GM18505 (cell line): ENCODE measurements around the gene WRAP53.
A peak's percentile ranks its signal among the peaks of the same experiment; 100 is the strongest.
"Not testable (repeated sequence)": the region's sequence is repeated elsewhere in the genome, so short reads cannot be mapped to it uniquely, and the experiment has no call there.

Experiments used
- ATAC-seq: cut with Tn5 transposase; IDR thresholded peaks from one replicate; pipeline ENCODE4 v1.9.1; 2021; ENCODE audit not compliant: unreplicated experiment
- POLR2A ChIP-seq: IDR thresholded peaks from 4 replicates; pipeline ENCODE4 v1.6.1; 2011; ENCODE audit warnings: borderline replicate concordance; ENCODE audit not compliant: insufficient read depth, insufficient read length; ENCODE audit errors: extremely low read depth

WRAP53 gene

DNA sequence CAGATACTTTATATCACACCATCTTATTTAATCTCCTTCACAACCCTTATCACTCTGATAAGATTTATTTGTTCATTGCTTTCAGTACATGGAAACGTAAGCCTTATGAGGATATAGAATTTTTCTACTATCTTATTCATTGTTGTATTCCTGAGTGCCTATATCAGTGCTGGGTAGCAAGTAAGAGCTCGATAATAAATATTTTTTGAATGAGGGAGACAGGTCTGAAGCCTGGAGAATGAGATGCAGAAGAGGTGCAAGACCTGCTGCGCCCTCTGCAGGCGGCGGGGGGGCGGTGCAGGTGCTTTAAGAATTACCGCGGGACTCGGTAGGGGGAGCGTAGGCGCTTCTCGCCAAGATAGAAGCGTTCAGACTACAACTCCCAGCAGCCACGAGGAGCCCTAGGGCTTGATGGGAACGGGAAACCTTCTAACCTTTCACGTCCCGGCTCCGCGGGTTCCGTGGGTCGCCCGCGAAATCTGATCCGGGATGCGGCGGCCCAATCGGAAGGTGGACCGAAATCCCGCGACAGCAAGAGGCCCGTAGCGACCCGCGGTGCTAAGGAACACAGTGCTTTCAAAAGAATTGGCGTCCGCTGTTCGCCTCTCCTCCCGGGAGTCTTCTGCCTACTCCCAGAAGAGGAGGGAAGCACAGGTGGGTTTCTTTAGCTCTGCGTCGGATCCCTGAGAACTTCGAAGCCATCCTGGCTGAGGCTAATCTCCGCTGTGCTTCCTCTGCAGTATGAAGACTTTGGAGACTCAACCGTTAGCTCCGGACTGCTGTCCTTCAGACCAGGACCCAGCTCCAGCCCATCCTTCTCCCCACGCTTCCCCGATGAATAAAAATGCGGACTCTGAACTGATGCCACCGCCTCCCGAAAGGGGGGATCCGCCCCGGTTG lies at the start of gene WRAP53:
WRAP53 (plus strand) TSS at position 570 of the 900 bp plus-strand sequence; CDS start at position 742, 172 bp downstream.
- peak; percentile 75 for TF ChIP-seq POLR2A
- ATAC-seq, result peak; percentile 61

DNA sequence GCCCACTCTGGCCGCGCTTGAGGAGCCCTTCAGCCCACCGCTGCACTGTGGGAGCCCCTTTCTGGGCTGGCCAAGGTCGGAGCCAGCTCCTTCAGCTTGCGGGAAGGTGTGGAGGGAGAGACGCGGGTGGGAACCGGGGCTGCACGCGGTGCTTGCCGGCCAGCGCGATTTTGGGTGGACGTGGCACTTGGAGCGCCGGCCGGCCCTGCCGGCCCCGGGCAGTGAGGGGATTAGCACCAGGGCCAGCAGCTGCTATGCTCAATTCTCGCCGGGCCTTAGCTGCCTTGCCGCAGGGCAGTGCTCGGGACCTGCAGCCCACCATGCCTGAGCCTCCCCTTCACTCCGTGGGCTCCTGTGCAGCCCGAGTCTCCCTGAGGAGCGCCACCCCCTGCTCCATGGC lies 47.5 kb upstream of the WRAP53 start:
- ATAC-seq, result no peak
- no peak for TF ChIP-seq POLR2A

DNA sequence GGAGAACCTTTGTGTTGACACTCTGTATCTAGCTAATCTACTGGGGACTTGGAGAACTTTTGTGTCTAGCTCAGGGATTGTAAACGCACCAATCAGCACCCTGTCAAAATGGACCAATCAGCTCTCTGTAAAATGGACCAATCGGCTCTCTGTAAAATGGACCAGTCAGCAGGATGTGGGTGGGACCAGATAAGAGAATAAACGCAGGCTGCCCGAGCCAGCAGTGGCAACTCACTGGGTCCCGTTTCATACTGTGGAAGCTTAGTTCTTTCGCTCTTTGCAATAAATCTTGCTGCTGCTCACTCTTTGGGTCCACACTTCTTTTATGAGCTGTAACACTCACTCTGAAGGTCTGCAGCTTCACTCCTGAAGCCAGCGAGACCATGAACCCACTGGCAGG lies 46.6 kb upstream of the WRAP53 start:
- ATAC-seq, result not testable (repeated sequence)

GRCh38 chr17:7644775-7645174 lies 43.5 kb upstream of the WRAP53 start:
- no peak for ATAC-seq
- no peak for TF ChIP-seq POLR2A

GRCh38 chr17:7646457-7646856 lies 41.8 kb upstream of the WRAP53 start:
- no peak for TF ChIP-seq POLR2A
- ATAC-seq, result no peak

GRCh38 chr17:7647018-7647417 lies 41.3 kb upstream of the WRAP53 start:
- TF ChIP-seq POLR2A, result no peak
- no peak for ATAC-seq

DNA sequence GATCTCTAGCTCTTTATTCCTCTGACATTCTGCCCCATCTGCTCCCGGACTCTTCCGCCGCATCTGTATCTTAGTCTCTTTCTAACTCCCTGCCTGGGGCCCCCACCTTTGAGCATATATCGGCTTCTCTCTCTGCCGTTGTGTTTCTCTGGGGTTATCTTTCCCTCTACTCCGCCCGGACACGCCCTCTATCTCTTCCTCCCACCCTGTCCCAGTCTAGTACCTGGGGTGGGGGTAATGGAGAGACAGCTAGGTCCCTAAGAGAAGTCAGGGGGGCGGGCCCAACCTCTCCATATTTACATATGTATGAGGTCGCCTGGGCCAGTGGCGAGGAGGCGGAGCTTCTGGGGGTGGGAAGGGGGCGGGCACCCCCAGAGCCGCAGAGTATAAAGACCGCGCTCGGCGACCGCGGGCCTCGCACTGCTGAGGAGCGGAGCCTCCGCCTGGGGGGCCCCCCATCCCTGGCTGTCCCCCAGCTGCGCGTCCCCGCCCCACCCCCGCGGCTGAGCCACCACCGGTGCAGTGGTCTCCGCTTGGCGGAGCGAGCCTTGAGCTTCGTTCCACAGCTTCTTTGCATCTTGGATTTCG lies 37.7 kb upstream of the WRAP53 start, which contains the start of gene ATP1B2:
ATP1B2 (plus strand) TSS at position 418 of the 588 bp plus-strand sequence. CDS start 593 bp downstream, outside the sequence.
- TF ChIP-seq POLR2A, result no peak
- ATAC-seq, result no peak

GRCh38 chr17:7651097-7651664 lies 37.1 kb upstream of the WRAP53 start:
- ATAC-seq, result no peak
- TF ChIP-seq POLR2A, result no peak

DNA sequence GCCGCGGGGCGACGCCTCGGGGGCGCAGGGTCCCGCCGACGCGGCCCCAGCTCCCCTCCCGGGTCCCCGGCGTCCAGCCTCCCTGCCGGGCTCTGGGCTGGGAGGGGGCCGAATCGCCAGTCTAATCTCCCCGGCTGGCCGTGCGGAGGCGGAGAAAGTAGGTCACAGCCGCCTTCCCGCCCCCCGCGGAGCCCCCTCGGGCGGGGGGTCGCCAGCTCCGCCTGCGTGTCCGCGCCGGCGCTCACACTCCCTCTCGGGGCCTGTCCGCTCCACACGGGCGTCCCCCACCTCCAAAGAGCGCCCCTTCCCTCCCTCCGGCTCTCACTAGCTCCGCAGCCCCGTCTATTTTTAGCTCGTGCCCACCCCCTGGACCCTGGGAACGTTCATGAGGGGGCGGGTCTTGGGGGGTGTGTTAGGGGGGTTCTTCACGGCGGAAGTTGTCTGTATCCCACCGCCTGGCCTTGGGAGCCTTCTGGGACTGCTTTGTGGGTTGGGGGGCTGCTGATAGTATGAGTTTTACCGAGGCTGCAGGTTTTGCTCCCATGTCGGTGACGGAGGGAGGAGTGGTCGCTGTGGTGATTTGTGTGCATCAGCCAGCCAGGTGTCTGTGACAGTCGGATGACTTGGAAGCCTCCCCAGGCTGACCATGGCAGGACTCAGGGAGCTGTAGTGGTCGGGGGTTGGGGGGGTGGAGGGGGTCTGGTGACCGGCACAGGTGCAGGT lies 36.5 kb upstream of the WRAP53 start:
- no peak for ATAC-seq
- TF ChIP-seq POLR2A, result no peak

DNA sequence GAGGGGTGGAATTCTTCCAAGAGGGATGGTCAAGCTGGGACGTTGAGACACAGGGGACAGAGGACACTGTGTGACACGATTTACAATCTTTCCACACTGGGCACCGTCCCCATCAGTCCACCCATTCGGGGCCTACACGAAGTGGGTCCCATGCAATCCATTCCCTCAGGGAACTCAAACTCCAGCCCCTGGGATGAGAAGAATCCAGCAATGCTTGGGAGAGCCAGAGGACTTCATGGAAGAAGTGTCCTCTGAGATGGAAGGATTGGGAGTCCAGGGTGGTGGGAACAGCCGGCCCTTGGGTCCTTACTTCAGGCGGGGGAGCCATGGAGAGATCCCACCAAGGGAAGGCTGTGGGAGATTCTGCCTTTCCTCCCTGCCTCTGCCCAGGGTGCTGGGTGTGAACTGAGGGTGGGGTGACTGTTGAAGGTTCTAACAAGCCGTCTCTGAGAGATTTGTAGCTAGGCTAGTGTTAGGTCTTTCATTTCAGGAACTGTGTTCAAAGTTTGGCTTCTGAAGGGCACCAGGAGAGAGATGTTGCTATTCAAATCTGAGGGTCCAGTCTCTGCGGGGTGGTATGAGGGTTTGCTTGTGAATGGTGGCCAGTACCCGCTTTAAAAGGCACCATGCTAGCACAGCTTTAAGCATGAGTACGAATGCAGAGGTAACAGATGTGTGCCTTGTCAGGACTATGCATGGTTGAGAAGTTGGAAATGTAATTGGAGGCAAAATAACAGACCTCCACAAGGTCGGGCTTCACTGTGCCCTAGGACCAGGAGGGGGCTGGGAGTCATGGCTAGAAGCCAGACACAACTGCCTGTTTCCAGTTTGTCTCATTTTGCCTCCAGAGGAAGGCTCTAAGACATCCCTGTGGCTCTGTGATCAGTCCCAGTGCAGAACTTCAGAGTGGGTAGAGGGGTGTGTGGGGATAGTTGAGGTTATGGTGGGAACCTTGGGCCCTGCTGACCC lies 35.6 kb upstream of the WRAP53 start:
- no peak for ATAC-seq
- TF ChIP-seq POLR2A, result no peak

DNA sequence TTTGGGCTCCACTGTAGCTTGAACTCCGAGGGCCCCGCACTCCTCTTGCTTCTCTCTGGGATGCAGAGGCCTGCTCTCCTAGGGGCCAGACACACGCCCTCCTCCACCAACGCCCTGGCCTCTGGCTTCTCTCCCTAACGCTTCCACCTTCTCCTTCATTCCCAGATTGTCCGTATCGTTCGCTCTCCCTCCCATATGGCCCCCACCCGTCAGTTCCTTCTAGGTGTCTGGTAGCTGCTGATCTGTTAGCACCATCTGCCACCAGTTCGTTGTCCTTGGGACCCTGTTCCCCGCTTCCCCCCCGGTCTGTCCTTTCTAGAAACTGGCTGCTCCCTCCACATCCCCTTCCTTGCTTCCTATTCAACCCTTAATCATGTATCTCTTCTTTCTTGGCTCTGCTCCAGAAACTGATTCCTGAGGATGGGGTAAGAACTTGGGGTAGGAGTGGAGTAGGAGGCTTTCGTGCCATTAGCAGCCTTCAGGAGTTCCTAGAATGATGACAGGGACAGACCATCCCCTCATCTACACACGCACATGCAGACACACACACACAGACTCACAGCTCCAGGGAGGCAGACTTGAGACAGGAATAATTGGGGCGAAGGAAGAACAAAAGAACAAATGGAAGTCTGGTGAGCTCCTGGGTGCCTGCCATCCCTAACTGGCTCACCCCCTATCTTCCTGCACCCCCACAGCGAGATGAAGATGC lies 33.3 kb upstream of the WRAP53 start:
- no peak for ATAC-seq

GRCh38 chr17:7655541-7655840 lies 32.8 kb upstream of the WRAP53 start:
- ATAC-seq, result no peak

More for the DNA sequence above, 33.3 kb upstream of the WRAP53 start:
- TF ChIP-seq POLR2A, result no peak

More at GRCh38 chr17:7655541-7655840, 32.8 kb upstream of the WRAP53 start:
- no peak for TF ChIP-seq POLR2A
